GM19324 (cell line): ENCODE measurements around the gene EPHA1.

Experiments
- ATAC-seq: cut with Tn5 transposase; IDR thresholded peaks from one replicate; pipeline ENCODE4 v1.9.1; 2021; ENCODE audit warnings: mild to moderate bottlenecking, moderate library complexity; ENCODE audit not compliant: unreplicated experiment, low FRiP score

Gene EPHA1

GRCh38 chr7:143390104-143390772 is 18.4 kb downstream of the EPHA1 start:
- no peak for ATAC-seq

- no peak for ATAC-seq
Observed at GRCh38 chr7:143389316-143390103, 19.1 kb downstream of the EPHA1 start.

DNA sequence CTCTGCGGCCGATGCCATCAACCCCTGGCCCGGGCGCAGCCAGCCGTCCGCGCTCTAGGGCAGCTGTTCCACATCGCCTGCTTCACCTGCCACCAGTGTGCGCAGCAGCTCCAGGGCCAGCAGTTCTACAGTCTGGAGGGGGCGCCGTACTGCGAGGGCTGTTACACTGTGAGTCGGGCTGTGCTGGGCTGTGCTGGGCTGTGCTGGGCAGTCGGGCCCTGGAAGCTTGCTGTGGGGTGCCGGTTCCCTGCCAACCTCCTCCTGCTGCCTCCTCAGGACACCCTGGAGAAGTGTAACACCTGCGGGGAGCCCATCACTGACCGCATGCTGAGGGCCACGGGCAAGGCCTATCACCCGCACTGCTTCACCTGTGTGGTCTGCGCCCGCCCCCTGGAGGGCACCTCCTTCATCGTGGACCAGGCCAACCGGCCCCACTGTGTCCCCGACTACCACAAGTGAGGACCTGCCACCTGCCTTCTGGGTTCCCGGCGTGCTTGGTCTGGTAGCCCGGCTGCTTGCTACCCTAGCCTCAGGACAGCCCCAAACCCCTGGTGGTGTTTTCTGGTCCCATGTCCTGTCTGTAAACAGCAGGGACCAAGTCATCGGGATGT is 20.1 kb downstream of the EPHA1 start:
- no peak for ATAC-seq

GRCh38 chr7:143388051-143388450 is 20.6 kb downstream of the EPHA1 start:
- no peak for ATAC-seq

DNA sequence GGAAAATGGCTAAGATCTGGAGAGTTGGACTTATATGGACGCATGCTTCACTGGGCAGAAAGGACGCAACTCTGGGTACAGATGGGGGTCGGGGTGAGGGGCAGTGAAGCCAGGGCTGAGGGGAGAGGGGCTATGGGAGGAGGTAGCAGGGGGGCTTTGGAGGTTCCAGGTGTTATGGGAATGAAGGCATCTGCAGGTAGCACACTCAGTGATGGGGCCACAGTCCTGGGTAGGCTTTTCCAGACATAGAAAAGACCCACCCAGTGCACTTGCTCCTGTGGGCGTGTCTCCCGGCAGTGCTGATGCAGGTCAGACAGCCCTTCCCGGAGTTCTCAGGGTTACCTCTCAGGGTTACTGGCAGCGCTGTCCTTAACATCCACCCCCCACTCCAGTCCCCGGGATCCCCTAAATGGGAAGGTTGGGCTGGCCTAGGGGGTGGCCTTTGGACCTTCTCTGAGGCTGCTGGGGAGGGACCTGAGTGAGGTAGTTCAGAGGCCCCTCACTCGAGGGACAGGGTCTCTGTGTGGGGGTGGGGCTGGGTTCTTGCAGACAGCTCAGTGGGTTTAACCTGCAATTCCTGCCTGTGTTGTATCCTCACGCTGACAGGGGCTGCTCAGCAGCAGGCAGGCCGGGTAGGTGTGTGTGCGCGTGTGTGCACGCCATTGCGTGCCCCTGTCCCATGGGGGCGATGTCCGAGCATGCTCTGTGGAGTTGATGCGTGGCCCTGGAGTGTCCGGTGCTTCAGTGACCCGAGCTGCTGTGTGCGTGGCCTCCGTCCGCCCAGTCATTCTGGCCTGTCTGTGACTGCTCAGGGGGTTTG is 21.3 kb downstream of the EPHA1 start:
- no peak for ATAC-seq

GRCh38 chr7:143385891-143386781 is 22.5 kb downstream of the EPHA1 start:
- ATAC-seq = no peak

DNA sequence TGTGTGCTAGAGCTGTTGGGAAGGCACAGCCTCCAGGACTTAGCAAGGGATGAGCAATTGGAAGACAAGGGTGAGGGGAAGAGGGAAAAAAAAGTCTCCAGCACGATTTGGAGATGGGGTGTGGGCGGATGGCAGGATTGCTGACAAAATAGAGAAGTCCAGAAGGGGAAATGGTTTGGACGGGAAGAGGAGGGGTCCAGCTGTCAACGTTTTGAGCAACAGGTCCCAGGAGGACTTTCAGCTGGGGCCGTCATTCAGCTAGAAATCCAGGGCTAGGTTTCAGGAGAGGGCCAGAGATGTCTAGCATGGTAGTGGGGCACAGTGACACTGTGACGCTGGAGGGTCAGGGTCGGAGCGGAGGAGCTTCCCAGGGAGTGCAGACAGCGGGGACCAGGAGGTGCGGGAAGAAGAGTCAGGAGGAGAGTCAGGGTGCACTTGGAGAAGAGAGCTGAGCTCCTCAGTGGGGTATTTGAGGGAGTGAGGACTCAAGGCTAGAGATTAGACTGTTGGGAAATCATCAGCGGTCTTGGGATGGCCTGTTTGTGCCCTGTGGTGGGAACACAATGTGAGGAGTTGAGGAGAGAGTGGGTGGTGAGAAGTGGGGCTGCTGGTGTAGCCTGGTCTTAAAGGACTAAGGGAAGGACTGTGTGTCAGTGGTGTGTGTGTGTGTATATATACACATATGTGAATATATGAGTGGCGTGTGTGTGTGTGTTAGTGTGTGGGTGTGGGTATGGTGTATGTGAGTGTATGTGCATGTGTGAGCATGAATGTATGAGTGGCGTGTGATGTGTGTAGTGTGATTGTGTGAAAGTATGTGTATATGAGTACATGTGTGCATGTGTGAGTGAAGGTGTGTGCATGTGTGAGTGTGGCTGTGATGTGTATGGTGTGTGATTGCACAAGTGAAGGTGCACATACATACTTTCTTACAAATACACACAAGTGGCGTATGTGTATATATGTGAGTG is 23.7 kb downstream of the EPHA1 start:
- no peak for ATAC-seq

DNA sequence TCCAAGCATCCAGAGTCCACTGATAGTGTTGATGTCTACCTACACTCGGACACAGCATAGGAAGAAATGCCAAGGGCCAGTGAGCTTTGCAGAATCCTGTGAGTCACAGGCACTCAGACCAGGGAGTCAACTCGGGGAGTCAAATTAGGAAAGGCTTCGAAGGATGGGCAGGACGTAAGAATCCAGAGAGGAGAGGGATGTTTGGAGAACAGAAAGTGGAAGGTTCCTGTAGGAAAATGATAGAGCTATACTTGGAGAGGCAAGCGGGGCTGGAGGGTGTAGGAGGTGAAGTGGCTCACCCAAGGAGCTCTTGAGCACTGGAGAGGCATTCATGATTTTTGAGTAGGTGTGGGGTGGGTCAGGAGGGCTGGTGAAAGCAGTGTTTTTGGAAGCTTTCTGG is 24.5 kb downstream of the EPHA1 start:
- ATAC-seq = no peak

- no peak for ATAC-seq
Observed at GRCh38 chr7:143383642-143383957, 25.1 kb downstream of the EPHA1 start.

DNA sequence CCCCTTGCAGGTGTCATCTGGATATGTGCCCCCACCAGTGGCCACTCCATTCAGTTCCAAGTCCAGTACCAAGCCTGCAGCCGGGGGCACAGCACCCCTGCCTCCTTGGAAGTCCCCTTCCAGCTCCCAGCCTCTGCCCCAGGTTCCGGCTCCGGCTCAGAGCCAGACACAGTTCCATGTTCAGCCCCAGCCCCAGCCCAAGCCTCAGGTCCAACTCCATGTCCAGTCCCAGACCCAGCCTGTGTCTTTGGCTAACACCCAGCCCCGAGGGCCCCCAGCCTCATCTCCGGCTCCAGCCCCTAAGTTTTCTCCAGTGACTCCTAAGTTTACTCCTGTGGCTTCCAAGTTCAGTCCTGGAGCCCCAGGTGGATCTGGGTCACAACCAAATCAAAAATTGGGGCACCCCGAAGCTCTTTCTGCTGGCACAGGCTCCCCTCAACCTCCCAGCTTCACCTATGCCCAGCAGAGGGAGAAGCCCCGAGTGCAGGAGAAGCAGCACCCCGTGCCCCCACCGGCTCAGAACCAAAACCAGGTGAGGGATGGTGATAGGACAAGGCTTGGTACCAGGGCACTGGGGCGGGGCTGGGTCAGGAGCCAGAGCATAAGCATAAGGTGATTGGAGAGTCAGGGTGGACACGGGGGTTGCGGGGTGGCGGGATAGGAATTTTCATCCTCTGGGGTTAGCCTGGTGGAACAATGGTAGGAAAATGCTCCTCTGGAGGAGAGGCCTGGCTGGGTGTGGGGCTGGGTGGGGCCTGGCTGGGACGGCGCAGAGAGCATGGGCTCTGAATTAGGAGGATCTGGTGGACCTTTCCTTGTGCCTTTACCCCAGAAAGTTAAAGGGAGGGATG is 25.6 kb downstream of the EPHA1 start:
- no peak for ATAC-seq

DNA sequence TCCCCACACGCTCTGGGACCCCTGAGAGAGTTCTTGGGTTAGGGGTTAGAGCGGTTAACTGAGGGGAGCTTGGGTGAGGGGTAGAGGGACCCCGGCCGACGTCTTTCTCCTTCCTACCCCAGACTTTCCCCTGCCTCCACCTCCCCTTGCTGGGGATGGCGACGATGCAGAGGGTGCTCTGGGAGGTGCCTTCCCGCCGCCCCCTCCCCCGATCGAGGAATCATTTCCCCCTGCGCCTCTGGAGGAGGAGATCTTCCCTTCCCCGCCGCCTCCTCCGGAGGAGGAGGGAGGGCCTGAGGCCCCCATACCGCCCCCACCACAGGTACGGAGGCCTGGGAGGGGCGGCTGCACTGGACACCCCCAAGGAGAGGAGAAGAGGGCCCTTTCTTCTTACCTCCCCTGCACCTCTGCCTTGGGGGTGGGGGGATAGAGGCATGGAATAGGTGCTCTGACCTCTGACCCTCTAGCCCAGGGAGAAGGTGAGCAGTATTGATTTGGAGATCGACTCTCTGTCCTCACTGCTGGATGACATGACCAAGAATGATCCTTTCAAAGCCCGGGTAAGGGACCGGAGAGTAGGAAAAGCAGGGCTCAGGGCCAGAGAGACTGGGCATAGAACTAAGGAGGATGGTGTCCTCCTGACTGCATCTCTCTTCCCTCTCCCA is 26.4 kb downstream of the EPHA1 start:
- ATAC-seq = no peak

- peak; percentile 21 for ATAC-seq
Observed at GRCh38 chr7:143381427-143382125, 27.1 kb downstream of the EPHA1 start.

GRCh38 chr7:143380646-143381426 is 27.8 kb downstream of the EPHA1 start, which contains the start of gene ZYX:
TSS of gene ZYX (plus strand) at chr7:143381345. CDS start at chr7:143381572, 227 bp downstream.
- ATAC-seq = peak; percentile 81

DNA sequence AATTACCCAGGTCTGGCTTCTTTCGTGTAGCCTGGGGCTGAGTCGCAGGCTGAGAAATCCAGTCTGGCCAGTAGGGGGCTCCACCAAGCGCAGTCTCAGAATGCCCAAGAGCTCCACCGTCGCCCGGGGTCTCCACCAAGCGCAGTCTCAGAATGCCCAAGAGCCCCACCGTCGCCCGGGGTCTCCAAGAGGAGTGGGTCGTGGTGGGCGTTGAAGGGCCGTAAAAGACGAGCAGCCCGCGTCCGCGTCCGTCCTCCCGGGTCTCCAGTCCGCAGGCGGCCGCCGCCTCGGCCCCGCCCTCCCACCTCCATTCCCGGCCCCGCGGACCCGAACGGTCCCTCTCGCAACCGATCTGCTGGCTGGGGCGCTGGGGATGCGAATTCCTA is 28.4 kb downstream of the EPHA1 start:
- peak; percentile 61 for ATAC-seq

DNA sequence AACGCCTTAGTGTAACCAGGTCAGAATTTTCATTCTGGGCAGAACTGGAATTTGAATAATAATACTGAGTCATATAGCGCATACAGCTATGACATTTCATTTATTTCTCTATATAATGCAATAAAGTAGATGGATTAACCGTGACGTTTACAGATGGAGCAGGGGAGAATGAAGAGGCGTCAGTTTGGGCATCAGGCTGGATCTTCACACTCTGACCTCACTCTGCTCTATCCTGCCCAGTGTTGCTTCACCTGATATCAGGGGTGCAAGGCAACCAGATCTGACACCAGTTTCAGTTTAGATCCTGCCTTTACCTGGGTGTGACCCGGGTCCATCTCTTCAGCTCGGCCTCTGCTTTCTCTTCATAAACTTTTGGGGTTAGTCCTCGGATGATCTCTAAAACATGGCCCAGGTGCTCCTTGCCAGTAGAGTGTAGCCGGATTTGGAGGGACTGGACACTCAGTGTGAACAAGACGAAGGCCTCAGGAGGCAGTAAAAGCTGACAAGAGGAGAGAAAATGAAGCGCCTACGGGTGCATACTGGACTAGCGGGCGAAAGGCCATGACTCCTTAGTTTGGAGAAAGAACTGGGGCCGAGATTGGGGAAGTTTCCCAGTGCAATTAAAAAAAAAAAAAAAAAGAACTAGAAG is 28.9 kb downstream of the EPHA1 start:
- ATAC-seq = no peak

GRCh38 chr7:143376396-143376795 is 32.3 kb downstream of the EPHA1 start:
- no peak for ATAC-seq
